Body of pancreas (tissue), 4 donors: ENCODE measurements around the gene DRD1. TPM values are rescaled to one million over a fixed set of nuclear protein-coding genes. Genes with fewer than 3 reads are reported as not detected.

ENCODE experiments used
- ATAC-seq: fragments of 150-250 bp; one replicate; pipeline ENCODE4 v1.9.1; 2016
- DNase-seq, 4 donors: peaks; one replicate each; pipeline ENCODE4 v3.0.0-alpha.2; 2019
- H3K27ac ChIP-seq, 4 donors: fragments of 200-600 bp; sonication (generic); 1 replicate in 3 of 4; 2 replicates in 1 of 4; pipeline versions ENCODE4 v1.5.1 to v1.6.1; 2016 to 2019; ENCODE audit warnings: mild to moderate bottlenecking in 1 of 4, mixed read lengths in 1 of 4, moderate library complexity in 1 of 4
- H3K27me3 ChIP-seq, 2 donors: fragments of 200-600 bp; sonication (generic); one replicate each; pipeline ENCODE4 v1.6.0; 2016; ENCODE audit warnings: mild to moderate bottlenecking in 1 of 2
- H3K36me3 ChIP-seq, 2 donors: fragments of 200-600 bp; sonication (generic); replicated peaks in 1 of 2; 2 replicates each; pipeline ENCODE4 v1.5.1; 2016; ENCODE audit warnings: low read depth in 2 of 2; ENCODE audit not compliant: insufficient read depth in 1 of 2
- H3K4me1 ChIP-seq: fragments of 200-600 bp; sonication (generic); one replicate; pipeline ENCODE4 v1.6.0; 2016
- H3K4me3 ChIP-seq, 2 donors: fragments of 200-600 bp; sonication (generic); 1 replicate in 1 of 2; 2 replicates in 1 of 2; pipeline ENCODE4 v1.5.1; 2016 to 2019
- H3K9me3 ChIP-seq, 3 donors: fragments of 200-600 bp; sonication (generic); 1 replicate in 2 of 3; 2 replicates in 1 of 3; pipeline ENCODE4 v1.5.1; 2016
- POLR2A ChIP-seq, 3 donors: fragments of 450-650 bp; IDR thresholded peaks; one replicate each; pipeline ENCODE4 v1.6.1; 2016; ENCODE audit warnings: antibody characterized with exemption in 3 of 3, mild to moderate bottlenecking in 2 of 3
- WGBS, 2 donors: methylation state at CpG; one replicate each; pipeline ENCODE4 v1.1.5; 2017; 5-methylcytosine and 5-hydroxymethylcytosine counted together
- intact Hi-C: fragments of 100-400 bp; cut with DNase I; formaldehyde crosslinking; loops from one replicate; pipeline ENCODE4 v1.15.1; 2023
- total RNA-seq, 2 donors: library from RNA; depleted of rRNA; stranded (reverse); fragments of >200 nt; gene quantifications; one replicate each; pipeline ENCODE4 v1.1.0, GENCODE V29; 2016
- TF ChIP-seq, protein P1 (sequence below), 7 experiments: fragments of 450-650 bp in 4 of 7; fragments of 200-600 bp in 3 of 7; sonication (generic) in 3 of 7; IDR thresholded peaks; one replicate each; pipeline ENCODE4 v1.5.1; 2016 to 2019; ENCODE audit warnings: antibody characterized with exemption in 7 of 7

DRD1 gene
- total RNA-seq, 2 donors from 2014 or later: not detected

- TF ChIP-seq POLR2A (IDR thresholded peaks at IDR 0.05): no peak
- TF ChIP-seq, protein P1, sequence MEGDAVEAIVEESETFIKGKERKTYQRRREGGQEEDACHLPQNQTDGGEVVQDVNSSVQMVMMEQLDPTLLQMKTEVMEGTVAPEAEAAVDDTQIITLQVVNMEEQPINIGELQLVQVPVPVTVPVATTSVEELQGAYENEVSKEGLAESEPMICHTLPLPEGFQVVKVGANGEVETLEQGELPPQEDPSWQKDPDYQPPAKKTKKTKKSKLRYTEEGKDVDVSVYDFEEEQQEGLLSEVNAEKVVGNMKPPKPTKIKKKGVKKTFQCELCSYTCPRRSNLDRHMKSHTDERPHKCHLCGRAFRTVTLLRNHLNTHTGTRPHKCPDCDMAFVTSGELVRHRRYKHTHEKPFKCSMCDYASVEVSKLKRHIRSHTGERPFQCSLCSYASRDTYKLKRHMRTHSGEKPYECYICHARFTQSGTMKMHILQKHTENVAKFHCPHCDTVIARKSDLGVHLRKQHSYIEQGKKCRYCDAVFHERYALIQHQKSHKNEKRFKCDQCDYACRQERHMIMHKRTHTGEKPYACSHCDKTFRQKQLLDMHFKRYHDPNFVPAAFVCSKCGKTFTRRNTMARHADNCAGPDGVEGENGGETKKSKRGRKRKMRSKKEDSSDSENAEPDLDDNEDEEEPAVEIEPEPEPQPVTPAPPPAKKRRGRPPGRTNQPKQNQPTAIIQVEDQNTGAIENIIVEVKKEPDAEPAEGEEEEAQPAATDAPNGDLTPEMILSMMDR (IDR thresholded peaks at IDR 0.05): no peak
- H3K27ac ChIP-seq: no peak overlapping the region
- ATAC-seq (peak; percentile 12), DNase-seq (peak in 1 of 4 donors; percentile 27)
- H3K4me3 ChIP-seq: no peak overlapping the region
- H3K36me3 ChIP-seq: no peaks in the 10 kb centered on the region
- no peaks in the 10 kb centered on the region for H3K27me3 ChIP-seq
- H3K4me1 ChIP-seq: no peaks in the 10 kb centered on the region
- intact Hi-C loops: no loop called here
- no peaks in the 10 kb centered on the region for H3K9me3 ChIP-seq
- WGBS, 2 donors: 44 to 52% methylated on average over 5 of the region's 5 CpGs
Measured at GRCh38 chr5:175466700-175467318, 22.8 kb upstream of the DRD1 start.

- Histone ChIP-seq H3K27me3 (no peaks in the 10 kb centered on the region), H3K9me3 (no peaks in the 10 kb centered on the region), H3K4me3 (no peak overlapping the region), H3K4me1 (no peaks in the 10 kb centered on the region), H3K27ac (no peak overlapping the region), H3K36me3 (no peaks in the 10 kb centered on the region)
- DNase-seq: no peak
- intact Hi-C loops: no loop called here
- TF ChIP-seq, protein P1 (IDR thresholded peaks at IDR 0.05): no peak
- no peak for TF ChIP-seq POLR2A (IDR thresholded peaks at IDR 0.05)
- no peak for ATAC-seq
- 7 to 23% methylated on average over 3 of the region's 3 CpGs for WGBS, 2 donors
Measured at GRCh38 chr5:175465282-175465681, 21.3 kb upstream of the DRD1 start.

DNA sequence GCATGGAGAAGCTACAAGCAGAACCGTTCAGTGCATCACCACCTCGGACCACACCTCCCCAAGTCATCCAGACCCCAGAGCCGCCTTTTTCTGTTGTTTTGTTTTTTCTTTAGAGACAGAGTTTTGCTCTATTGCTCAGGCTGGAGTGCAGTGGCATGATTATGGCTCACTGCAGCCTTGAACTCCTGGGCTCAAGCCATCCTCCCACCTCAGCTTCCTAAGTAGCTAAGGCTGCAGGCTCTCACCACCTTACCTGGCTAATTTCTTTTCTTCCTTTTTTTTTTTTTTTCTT lies 20.9 kb upstream of the DRD1 start:
- Histone ChIP-seq H3K27me3 (no peaks in the 10 kb centered on the region), H3K36me3 (no peaks in the 10 kb centered on the region), H3K9me3 (no peaks in the 10 kb centered on the region), H3K4me3 (no peak overlapping the region), H3K4me1 (no peaks in the 10 kb centered on the region), H3K27ac (no peak overlapping the region)
- DNase-seq (no peak), ATAC-seq (no peak)
- WGBS, 2 donors: 1 to 2% methylated on average over 3 of the region's 3 CpGs
- TF ChIP-seq, protein P1 (IDR thresholded peaks at IDR 0.05): no peak
- no peak for TF ChIP-seq POLR2A (IDR thresholded peaks at IDR 0.05)
- intact Hi-C loops: no loop called here

GRCh38 chr5:175464074-175464941 lies 20.3 kb upstream of the DRD1 start:
- Histone ChIP-seq H3K27ac (no peak overlapping the region), H3K4me1 (no peaks in the 10 kb centered on the region), H3K4me3 (no peak overlapping the region), H3K27me3 (no peaks in the 10 kb centered on the region), H3K9me3 (no peaks in the 10 kb centered on the region), H3K36me3 (no peaks in the 10 kb centered on the region)
- intact Hi-C loops: no loop called here
- ATAC-seq (peak; percentile 73), DNase-seq (peak; percentile 51 to 59 (median 56))
- WGBS, 2 donors: 42% methylated on average over 11 of the region's 11 CpGs
- TF ChIP-seq POLR2A (IDR thresholded peaks at IDR 0.05): no peak
- TF ChIP-seq, protein P1 (IDR thresholded peaks at IDR 0.05): peak; percentile 37 to 73 (median 66)
